Gastrocnemius medialis (tissue), 4 donors: Measurements from ENCODE around the gene FARP1. TPM values are rescaled to one million over a fixed set of nuclear protein-coding genes. Genes with fewer than 3 reads are reported as not detected.

Experiments used
- ATAC-seq, 2 donors: fragments of 150-250 bp; one replicate each; pipeline ENCODE4 v1.9.1; 2016
- DNase-seq, 2 donors: peaks; one replicate each; pipeline ENCODE4 v3.0.0-alpha.2; 2019
- H3K27ac ChIP-seq, 4 donors: fragments of 200-600 bp; sonication (generic); 1 replicate in 1 of 4; 2 replicates in 3 of 4; pipeline ENCODE4 v1.5.1; 2016 to 2018; ENCODE audit warnings: mild to moderate bottlenecking in 2 of 4, moderate library complexity in 1 of 4
- H3K27me3 ChIP-seq, 3 donors: fragments of 200-600 bp; sonication (generic) in 2 of 3; 1 replicate in 1 of 3; 2 replicates in 2 of 3; pipeline versions ENCODE4 v1.5.1 to v1.6.0; 2016 to 2019; ENCODE audit warnings: mild to moderate bottlenecking in 1 of 3, moderate library complexity in 1 of 3
- H3K36me3 ChIP-seq, 2 donors: fragments of 200-600 bp; sonication (generic) in 1 of 2; one replicate each; pipeline ENCODE4 v1.5.1; 2017 to 2018
- H3K4me1 ChIP-seq, 2 donors: fragments of 200-600 bp; sonication (generic) in 1 of 2; one replicate each; pipeline ENCODE4 v1.5.1; 2016 to 2017; ENCODE audit warnings: mild to moderate bottlenecking in 2 of 2
- H3K4me3 ChIP-seq, 4 donors: fragments of 200-600 bp; sonication (generic) in 3 of 4; 1 replicate in 1 of 4; 2 replicates in 3 of 4; pipeline ENCODE4 v1.5.1; 2016 to 2019; ENCODE audit warnings: mild to moderate bottlenecking in 2 of 4
- H3K9me3 ChIP-seq, 3 donors: fragments of 200-600 bp; sonication (generic) in 2 of 3; 1 replicate in 1 of 3; 2 replicates in 2 of 3; pipeline ENCODE4 v1.5.1; 2016 to 2019
- CTCF ChIP-seq, 5 experiments: fragments of 450-650 bp in 3 of 5; fragments of 200-600 bp in 2 of 5; sonication (generic) in 2 of 5; IDR thresholded peaks in 4 of 5; conservative IDR thresholded peaks in 1 of 5; 1 replicate in 4 of 5; 2 replicates in 1 of 5; pipeline ENCODE4 v1.5.1; 2016 to 2019; ENCODE audit warnings: antibody characterized with exemption in 5 of 5, mild to moderate bottlenecking in 3 of 5, moderate library complexity in 3 of 5
- POLR2A ChIP-seq, 2 donors: fragments of 450-650 bp; IDR thresholded peaks; one replicate each; pipeline ENCODE4 v1.6.1; 2017; ENCODE audit warnings: antibody characterized with exemption in 2 of 2, mild to moderate bottlenecking in 2 of 2, moderate library complexity in 2 of 2
- in situ Hi-C, 4 donors: fragments of 200-750 bp; cut with MboI; loops; one replicate each; pipeline versions ENCODE4 v1.15.0 to v1.8.0; 2017; ENCODE audit warnings: low sequenced_read_pairs in 4 of 4
- intact Hi-C: fragments of 100-400 bp; cut with DNase I; formaldehyde crosslinking; loops from one replicate; pipeline ENCODE4 v1.15.1; 2023; ENCODE audit warnings: low total_unique reads
- total RNA-seq, 4 donors: library from RNA; depleted of rRNA; stranded (reverse); fragments of >200 nt; gene quantifications; one replicate each; pipeline versions ENCODE4 v1.1.0 to v1.2.3, GENCODE V29; 2016

FARP1 gene
- total RNA-seq, 4 donors from 2014 or later: 3.5 to 9.8 (median 4.9) TPM

GRCh38 chr13:98317573-98318171 is 174.8 kb downstream of the FARP1 start:
- Histone ChIP-seq H3K4me3 (no peak overlapping the region), H3K36me3 (no peaks in the 10 kb centered on the region), H3K4me1 (no peaks in the 10 kb centered on the region), H3K27me3 (no peaks in the 10 kb centered on the region), H3K9me3 (no peaks in the 10 kb centered on the region), H3K27ac (no peak overlapping the region)
- in situ Hi-C loops (no loop called here), intact Hi-C loops (no loop called here)
- TF ChIP-seq CTCF (IDR thresholded peaks at IDR 0.05 in 4 of 5, conservative IDR thresholded peaks at IDR 0.05 in 1 of 5): no peak
- no peak for TF ChIP-seq POLR2A (IDR thresholded peaks at IDR 0.05)
- ATAC-seq: no peak
- DNase-seq: no peak

DNA sequence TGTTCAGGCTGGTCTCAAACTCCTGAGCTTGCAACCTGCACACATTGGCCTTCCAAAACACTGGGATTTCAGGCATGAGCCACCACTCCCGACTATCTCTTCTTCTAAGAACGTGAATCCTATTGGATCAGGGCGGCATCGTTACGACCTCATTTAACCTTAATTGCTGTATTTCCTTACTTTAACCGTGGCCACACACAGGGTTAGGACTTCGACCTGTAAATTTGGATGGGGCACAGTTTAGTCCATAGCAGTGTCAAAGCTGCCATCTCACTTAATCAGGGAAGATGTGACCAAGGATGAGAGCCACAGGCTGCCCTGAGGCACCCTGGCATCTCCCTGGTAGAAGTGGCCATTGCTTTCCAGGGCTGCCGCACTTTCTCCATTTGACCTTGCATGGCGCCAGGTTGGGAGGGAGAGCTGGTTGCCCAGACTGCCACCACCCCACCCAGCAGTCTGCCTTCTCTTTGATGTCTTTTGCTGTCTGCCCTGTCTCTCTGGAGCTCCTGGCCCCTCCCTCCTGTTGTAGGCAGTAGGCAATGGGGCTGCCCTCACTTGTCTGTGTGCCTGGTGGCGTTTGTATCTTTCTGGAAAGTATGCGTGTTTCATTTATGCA is 175.5 kb downstream of the FARP1 start:
- H3K27ac ChIP-seq: no peak overlapping the region
- in situ Hi-C loops: no loop called here
- no peaks in the 10 kb centered on the region for H3K36me3 ChIP-seq
- ATAC-seq (no peak), DNase-seq (no peak)
- H3K9me3 ChIP-seq: no peaks in the 10 kb centered on the region
- H3K4me3 ChIP-seq: no peak overlapping the region
- intact Hi-C loops: no loop called here
- TF ChIP-seq CTCF (IDR thresholded peaks at IDR 0.05 in 4 of 5, conservative IDR thresholded peaks at IDR 0.05 in 1 of 5): no peak
- no peak for TF ChIP-seq POLR2A (IDR thresholded peaks at IDR 0.05)
- no peaks in the 10 kb centered on the region for H3K27me3 ChIP-seq
- no peaks in the 10 kb centered on the region for H3K4me1 ChIP-seq

DNA sequence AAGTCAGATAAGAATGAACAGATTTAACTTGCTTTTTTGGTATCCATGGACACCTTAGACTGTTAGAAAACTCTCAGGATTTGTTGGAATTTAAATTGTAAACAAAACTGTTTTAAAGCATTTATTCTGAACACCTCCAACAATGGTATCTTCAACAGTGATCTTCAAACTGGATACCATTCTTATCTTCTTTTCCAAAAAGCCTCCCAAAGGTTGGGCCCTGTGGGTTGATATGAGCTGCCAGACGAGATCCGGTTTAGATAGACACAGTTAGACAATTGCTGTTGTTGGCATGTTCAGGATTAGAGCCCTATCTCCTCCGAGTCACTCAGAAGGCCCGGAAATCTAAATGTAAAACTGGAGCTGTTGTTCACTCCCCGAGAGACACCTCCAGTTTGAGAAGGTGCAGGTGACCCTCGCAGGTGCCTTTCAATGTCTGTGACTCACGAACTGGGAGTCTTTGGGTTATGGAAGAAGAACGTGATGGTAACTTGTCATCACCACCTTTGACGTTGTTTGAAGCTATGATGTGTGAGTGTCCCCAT is 177.7 kb downstream of the FARP1 start:
- DNase-seq (no peak), ATAC-seq (no peak)
- Histone ChIP-seq H3K4me3 (no peak overlapping the region), H3K36me3 (no peaks in the 10 kb centered on the region), H3K4me1 (peaks cover 0 to 6% of the 10 kb centered on the region in 2 donors), H3K27ac (no peak overlapping the region), H3K9me3 (no peaks in the 10 kb centered on the region), H3K27me3 (no peaks in the 10 kb centered on the region)
- intact Hi-C loops (no loop called here), in situ Hi-C loops (no loop called here)
- no peak for TF ChIP-seq POLR2A (IDR thresholded peaks at IDR 0.05)
- TF ChIP-seq CTCF (IDR thresholded peaks at IDR 0.05 in 4 of 5, conservative IDR thresholded peaks at IDR 0.05 in 1 of 5): no peak

DNA sequence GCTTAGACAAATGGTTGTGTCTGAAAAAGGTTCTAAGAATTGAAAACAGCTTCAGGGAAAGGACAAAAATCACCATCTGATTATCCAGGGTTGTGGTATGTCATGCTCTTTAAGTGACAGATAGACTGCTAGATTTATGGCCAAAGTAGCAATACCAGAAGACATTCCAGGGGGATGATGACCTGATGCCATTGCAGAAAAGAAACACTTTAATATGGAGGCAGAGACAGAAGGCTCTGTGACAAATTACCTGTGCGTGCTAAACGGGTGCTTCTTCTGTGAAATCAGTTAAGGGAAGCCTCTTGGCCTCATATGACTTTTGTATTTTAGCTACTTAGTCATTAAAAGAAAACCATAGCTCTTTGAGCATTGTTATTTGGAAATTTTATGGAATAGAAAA is 178.5 kb downstream of the FARP1 start:
- in situ Hi-C loops: no loop called here
- no peaks in the 10 kb centered on the region for H3K27me3 ChIP-seq
- no peak for ATAC-seq
- intact Hi-C loops: no loop called here
- H3K9me3 ChIP-seq: no peaks in the 10 kb centered on the region
- peaks cover 0 to 6% of the 10 kb centered on the region in 2 donors for H3K4me1 ChIP-seq
- H3K27ac ChIP-seq: no peak overlapping the region
- DNase-seq: no peak
- TF ChIP-seq POLR2A (IDR thresholded peaks at IDR 0.05) (no peak), CTCF (IDR thresholded peaks at IDR 0.05 in 4 of 5, conservative IDR thresholded peaks at IDR 0.05 in 1 of 5) (no peak)
- H3K4me3 ChIP-seq: no peak overlapping the region
- no peaks in the 10 kb centered on the region for H3K36me3 ChIP-seq
